NCI-H146 treated with DMSO at 0.1 percent for 48 hours (cell line): Measurements from ENCODE around the gene TMEM131L.
A peak's percentile ranks its signal among the peaks of the same experiment; 100 is the strongest.

Experiments used
- DNase-seq: peaks from one replicate; lab custom pipeline; 2025; ENCODE audit not compliant: unreplicated experiment; lab: John Stamatoyannopoulos, UW

Gene TMEM131L

GRCh38 chr4:153612878-153613277, 146.7 kb downstream of the TMEM131L start:
- no peak for DNase-seq

DNA sequence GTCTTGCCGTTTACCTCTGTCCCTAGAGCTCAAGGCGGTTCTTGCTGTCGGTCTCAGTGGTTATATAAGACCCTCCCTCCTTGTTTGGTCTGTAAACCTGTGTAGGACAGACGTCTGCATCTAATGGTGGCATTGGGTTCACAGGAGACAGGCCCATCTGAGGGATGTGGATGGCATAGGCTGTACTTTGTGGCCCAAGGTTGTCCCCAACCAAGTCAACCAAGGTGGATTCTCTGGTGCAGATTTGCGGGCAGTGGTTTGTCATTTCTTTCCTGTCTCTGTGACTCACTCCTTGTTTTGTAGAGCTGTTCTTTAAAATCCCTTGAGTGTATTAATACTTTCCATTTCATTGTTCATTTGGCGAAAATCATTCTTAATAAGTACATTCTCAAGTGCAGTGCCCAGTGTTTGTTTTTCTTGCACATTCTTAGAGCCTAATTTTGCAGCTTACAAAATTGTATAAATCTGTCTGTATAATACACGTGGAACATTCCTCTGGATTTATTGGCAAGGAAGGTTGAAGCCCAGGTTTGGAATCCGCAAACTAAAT, 149.9 kb downstream of the TMEM131L start:
- no peak for DNase-seq

DNA sequence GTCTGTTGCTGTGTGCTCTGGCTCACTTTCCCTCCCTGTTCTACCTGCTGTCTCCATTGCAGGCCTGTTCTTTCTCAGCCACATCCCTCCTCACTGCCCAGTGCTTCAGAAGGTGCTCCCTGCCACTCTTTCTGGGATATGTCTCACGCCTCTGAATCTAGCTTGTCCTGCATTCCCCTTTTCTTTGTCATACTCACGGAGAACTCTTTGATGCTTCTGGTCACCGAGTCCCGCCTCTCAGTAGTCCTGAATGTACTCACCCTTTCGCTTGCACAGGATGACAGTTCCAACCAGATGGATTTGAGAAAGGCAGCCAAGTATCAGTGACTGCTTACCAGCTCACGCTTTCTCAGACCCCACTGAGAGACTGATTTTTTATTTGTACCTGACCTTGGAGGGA, 152.7 kb downstream of the TMEM131L start:
- DNase-seq = no peak

- DNase-seq = no peak
Observed at GRCh38 chr4:153619811-153620210, 153.7 kb downstream of the TMEM131L start.

DNA sequence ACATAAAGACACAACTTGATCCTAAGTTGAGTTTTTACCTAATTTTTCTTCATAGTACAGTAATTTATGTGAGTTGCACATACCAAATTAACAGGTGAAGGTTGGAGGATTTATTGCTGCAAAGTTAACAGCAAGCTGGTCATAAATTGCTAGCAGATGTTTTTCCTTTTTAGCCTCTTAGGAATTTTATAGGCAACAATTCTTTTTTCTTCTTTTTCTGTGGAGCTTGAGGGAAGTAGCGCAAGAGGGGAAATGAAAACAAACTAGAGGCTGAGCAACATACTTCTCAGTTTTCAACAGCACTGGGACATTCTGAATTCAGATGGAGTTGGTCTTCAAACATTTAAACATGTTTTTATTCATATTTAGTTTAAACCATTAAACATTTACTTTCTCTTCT, 154.2 kb downstream of the TMEM131L start:
- no peak for DNase-seq

GRCh38 chr4:153622093-153622492, 155.9 kb downstream of the TMEM131L start:
- DNase-seq = no peak

DNA sequence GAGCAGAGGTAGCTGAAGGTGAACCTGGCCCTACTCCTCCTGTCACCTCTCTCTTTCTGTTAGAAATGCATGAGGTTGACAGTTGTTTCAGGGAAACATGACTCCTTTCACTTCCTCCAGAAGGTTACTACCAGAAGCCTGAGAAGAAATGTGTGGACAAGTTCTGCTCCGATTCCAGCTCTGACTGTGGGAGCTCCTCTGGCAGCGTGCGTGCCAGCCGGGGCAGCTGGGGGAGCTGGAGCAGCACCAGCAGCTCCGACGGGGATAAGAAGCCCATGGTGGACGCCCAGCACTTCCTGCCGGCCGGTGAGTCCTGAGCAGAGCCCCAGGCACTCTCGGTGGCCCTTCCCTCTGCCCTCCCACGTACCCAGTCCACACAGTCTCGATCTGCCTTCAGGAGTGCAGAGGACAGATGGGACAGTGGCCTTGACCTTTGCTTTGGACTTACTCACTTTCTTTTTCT, 156.6 kb downstream of the TMEM131L start:
- DNase-seq = no peak

- no peak for DNase-seq
Observed at GRCh38 chr4:153623491-153623890, 157.3 kb downstream of the TMEM131L start.

DNA sequence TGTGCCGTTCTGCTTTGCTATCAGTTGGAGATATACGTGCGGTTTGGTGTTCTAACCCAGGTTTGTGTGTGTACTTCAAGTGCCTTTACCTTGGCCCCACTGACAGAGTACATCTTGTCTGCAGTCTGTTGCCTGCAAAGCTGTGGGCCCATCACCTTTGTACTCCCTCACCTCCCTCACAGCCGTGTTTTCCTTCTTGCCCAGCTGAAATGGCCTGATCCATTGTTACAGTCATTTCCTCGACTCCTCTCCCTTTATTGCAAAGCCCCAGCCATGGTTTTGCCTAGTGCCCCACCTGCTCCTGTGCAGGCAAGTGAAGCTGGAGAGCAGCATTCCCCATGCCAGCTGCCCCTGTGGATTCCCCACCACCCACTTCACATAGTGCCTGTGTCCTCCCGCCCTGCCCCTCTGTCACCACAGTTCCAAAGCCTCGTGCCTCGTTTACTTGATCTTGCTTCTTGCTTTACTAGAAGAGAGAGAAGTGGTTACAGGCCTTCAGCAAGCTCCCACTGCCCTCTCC, 162.7 kb downstream of the TMEM131L start:
- no peak for DNase-seq

DNA sequence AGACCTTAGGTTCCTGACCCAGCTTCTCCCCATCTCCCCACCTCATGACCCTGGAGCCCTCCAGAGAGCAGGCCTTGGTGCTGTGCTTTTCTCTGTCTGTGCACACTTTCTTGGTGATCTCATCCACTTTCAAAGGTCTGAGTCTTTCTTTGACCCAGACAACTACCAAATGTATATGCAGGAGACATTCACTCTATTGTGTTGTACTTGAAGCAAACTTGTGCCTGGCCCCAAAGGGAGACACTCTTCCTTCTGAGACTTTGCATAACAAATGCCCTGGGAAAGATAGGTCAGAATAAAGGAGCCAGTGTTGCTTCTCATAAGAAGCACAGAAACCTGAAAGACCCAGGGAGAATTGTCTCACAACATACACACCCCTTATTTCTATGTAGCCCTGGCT, 163.6 kb downstream of the TMEM131L start:
- no peak for DNase-seq

- no peak for DNase-seq
Observed at GRCh38 chr4:153634738-153635353, 168.7 kb downstream of the TMEM131L start.

GRCh38 chr4:153635846-153636245, 169.7 kb downstream of the TMEM131L start:
- no peak for DNase-seq

- no peak for DNase-seq
Observed at GRCh38 chr4:153637201-153637600, 171.0 kb downstream of the TMEM131L start.

GRCh38 chr4:153638011-153638410, 171.9 kb downstream of the TMEM131L start:
- no peak for DNase-seq

DNA sequence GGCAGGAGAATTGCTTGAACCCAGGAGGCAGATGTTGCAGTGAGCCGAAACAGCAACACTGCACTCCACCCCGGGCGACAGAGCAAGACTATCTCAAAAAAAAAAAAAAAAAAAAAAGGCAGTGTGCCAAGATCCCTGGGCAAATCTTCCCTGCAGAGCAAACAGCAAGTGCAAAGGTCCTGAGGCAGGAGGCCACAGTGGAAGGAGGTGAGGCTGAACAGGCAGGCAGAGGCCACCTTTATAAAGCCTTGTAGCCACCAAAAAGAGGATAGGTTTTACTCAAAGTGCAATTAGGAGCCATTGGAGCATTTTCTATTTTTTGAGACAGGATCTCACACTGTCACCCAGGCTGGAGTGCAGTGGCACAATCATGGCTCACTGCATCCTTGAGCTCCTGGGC, 172.8 kb downstream of the TMEM131L start:
- no peak for DNase-seq

GRCh38 chr4:153639833-153640802, 174.0 kb downstream of the TMEM131L start:
- no peak for DNase-seq

GRCh38 chr4:153641532-153641931, 175.4 kb downstream of the TMEM131L start:
- no peak for DNase-seq

DNA sequence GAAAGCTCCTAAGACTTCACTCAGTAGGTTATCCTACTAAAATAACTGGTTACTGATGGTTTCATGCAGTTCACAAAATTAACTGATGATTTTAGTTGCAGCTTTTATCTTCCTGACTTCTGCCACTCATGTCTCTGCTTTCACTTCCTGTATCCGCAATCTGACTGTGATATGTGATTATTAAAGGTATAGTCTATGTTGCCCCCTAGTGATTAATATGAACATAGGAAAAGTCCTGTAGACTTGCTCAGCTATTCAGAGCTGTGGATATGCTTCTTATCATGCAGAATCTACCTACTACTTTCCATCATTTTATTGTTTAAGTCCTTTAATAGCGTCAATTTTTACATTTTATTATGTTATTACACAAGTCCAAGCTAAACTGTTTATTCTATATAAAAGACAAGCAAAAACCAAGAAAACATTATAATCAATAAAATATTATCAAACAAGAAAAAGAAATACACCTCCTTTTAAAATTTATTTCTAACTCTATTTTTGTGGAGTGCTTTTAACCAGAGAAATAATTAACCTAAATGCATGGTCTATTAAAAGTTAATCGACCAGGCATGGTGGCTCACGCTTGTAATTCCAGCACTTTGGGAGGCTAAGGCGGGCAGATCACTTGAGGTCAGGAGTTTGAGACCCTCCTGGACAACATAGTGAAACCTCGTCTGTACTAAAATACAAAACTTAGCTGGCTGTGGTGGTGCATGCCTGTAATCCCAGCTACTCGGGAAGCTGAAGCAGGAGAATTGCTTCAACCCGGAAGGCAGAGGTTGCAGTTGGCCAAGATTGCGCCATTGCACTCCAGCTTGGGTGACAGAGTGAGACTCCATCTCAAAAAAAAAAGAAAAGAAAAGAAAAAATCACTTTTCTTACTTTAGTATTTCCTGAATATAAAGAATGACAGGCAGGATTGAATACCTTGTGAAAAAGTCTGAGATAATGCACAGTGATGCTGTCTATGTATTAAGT, 177.5 kb downstream of the TMEM131L start:
- peak; percentile 35 for DNase-seq

DNA sequence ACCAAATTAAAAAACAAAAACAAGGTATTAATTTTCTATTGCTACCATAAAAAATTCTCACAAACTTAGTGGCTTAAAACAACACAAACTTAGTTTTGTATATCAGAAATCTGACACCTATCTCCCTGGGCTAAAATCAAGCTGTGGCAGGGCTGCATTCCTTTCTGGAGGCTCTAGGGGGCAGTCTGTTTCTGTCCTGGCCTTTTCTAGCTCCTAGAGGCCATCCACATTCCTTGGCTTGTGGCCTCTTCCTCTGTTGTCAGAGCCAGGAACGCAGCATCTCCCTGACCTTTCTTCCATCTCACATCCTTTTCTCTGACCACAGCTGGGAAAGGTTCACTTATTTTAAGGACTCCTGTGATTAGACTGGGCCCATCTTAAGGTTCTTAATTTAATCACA, 179.0 kb downstream of the TMEM131L start:
- DNase-seq = no peak

- DNase-seq = no peak
Observed at GRCh38 chr4:153646261-153646660, 180.1 kb downstream of the TMEM131L start.

GRCh38 chr4:153646978-153647377, 180.8 kb downstream of the TMEM131L start:
- DNase-seq = no peak
